Stimulated activated CD4-positive, alpha-beta T cell treated with anti-CD3 and anti-CD28 coated beads, Interleukin-2, amount 100 ng/mL, for 24 hours (primary cell): ENCODE results near the gene CAMKMT.

ENCODE experiments used
- DNase-seq, 2 donors: peaks; one replicate each; pipeline ENCODE4 v3.0.0-alpha.2; 2020

Gene CAMKMT

GRCh38 chr2:44612276-44612675 is 250.5 kb downstream of the CAMKMT start:
- DNase-seq = no peak

- no peak for DNase-seq
These were observed 253.2 kb downstream of the CAMKMT start for GRCh38 chr2:44614940-44615339.

DNA sequence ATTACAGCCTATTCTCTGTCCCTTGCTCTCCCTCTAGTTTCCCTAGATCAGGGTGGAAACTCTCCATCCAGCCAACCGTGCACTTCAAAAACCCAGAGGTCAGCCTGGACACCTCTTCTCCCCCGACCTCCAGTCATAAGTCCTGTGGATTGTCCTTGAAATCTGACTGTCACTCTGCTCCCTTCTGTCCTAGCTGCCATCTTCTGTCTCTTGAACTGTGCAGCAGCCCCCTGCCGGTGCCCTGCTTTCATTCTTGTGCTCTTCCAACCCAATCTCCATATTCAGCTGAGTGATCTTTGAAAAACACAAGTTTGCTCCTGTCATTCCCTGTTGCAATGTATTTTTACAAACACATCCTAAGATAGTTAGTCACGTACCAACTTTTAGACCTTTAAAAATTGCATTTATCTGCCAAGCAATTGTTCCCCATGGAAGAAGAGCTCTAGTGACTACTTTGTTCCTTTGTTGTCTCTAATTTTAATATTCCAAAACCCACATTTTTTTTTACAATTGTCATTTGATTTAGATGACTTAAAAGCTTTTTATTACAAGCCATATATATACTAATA is 254.3 kb downstream of the CAMKMT start:
- no peak for DNase-seq

DNA sequence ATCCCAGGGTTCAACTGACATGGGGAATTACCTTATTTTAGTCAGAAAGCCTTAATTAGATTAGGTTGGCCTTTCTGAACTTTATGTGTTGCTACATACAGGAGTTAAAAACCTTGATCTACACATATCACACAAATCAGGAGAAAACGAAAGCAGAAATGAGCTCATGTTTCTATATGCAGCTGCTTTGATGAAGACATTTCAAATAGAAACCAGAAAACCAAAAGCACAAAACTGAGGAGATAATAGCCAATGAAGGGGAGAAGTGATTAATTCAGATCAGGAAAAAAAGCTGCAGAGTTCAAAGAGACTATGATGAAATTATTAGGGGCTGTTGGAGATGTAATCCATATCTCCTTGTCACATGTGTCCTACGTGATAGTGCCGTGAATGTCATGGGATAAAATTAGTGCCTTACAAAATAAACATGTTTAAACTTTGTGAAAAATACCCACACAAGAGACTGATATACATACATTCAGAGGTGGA is 255.0 kb downstream of the CAMKMT start:
- DNase-seq = no peak

DNA sequence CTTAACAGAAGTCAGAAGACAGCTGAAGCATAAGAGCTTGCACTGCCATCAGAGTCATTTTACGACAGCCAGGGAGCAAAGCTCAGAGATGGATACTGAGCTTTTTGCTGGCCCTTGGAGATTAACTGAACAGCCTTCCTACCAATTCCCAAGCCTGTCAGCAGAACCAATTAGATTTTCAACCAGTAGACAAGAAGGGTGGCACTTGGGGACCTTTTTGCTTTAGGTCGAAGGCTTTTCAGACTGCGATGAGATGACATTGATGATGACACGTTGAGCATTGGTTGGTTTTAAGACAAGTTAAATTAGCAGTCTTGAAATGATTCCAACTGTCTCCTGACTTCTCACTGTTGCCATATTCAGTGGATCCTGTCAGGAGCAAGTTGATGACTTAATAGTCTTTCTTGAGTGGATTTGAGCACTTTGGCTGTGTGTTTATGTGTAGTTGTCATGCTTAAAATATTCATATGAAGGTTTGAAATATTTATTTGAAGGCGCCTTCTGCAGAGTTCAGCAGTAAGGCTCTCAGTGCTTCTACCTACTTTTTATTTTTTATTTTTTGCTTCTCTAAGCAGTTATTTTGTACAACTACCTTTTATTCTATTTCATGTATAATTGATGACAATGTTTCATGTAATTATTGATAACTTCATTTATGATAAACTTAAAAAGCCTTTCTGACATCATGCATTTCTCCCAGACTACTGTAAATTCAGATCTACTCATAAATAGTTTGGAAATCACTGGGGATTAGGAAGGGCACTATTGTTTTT is 256.7 kb downstream of the CAMKMT start:
- DNase-seq = no peak

DNA sequence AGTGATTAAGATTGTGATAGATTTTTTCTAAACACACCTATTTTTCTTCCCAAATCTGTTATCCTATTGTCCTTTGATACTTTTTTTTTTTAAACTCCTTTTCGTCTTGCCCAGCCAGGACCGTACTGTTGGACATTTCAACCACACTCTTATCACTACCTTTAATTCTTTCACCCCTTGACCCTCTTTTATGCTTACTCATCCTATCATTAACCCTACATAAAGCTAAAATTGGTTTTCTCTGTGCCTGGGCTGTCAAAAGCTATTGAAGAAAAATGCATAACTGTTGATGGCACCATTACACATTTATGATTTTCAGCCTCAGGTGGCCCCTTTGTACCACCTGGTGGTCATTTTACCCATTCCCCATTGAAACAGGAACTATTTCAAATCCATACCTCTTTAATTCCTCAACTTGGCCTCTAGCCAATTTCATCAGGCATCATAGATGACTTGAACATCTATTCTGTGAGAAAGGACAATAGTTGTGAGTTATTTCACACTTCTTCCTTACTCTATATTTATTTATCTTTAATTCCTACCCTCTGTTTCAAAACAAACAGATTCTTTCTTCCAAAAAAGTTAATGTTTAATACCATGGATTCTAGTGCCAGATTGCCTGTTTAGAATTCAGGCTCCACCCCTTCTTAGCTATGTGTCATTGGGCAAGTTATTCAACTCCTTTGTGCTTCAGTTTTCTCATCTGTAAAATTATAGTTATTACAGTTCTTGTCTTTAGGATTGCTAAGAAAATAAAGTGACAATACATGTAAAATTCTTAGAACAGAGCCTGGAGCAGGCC is 258.6 kb downstream of the CAMKMT start:
- DNase-seq = no peak

DNA sequence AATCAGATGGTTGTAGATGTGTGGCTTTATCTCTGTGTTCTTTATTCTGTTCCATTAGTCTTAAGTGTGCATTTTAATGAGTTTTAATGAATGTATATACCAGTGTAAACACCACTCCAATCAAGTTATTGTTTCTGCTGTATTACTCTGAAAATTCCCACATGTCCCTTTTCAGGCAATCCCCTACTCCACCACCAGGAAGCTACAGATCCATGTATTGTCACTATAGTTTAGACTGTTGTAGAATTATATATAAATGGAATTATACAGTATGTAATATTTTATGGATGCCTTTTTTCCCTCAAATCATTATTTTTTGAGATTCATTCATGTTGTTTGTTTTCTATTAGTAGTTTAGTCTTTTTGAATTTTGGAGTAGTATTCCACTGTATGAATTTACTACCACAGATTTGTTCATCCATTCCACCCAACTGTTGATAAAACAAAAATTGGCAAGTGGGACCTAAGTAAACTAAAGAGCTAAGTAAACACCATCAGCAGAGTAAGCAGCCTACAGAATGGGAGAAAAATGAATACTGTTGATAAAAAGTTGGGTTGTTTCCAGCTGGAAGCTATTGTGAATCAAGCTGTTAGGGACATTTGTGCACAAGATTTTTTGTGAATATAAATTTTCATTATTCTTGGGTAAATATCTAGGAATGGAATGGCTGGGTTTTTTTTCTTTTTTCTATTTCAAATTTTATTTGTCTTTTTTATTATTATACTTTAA is 262.0 kb downstream of the CAMKMT start:
- DNase-seq = no peak

DNA sequence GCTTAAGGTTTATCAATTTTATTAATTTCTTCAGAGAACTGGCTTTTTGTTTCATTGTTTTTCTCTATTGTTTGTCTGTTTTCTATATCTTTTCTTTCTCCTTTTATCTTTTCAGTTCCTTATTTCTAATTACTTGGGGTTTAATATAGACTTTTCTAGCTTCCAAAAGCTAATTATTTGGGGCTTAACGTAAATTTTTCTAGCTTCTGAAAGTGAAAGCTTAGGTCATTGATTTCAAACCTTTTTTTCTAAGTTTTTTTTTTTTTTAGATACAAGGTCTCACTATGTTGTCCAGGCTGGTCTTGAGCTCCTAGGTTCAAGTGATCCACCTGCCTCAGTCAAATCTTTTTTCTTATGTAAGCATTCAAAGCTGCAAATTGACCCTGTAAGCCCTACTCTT is 266.6 kb downstream of the CAMKMT start:
- DNase-seq = no peak

DNA sequence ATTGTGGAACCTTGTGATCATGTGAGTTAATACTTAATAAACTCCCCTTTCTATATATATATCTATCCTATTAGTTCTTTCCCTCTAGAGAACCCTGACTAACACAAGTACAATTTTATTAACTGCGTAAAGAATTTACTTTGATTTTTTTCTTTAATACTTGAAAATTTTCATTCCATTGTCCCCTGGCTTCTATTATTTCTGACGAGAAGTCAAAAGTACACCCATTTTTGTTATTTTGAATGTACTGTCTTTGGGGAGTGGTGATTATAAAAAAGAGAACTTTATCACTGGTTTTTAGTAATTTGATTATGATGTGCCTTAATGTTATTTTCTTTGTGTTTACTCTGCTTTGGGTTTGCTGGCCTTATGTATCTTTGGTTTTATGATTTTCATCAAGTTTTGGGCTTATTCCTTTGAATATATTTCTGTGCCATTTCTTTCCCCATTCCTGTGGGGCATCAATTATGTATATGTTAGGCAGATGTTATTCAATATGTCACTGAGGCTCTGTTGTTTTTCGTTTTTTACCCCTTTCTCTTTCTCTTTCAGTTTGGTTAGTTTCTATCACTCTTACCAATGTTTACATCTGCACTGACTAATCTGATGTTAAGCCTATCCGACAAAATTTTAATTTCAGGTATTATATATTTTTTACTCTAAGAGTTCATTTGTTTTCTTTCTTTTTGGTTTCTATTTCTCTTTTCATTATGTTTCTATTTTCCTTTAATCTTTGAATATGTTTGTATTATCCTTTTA is 271.4 kb downstream of the CAMKMT start:
- DNase-seq = no peak

DNA sequence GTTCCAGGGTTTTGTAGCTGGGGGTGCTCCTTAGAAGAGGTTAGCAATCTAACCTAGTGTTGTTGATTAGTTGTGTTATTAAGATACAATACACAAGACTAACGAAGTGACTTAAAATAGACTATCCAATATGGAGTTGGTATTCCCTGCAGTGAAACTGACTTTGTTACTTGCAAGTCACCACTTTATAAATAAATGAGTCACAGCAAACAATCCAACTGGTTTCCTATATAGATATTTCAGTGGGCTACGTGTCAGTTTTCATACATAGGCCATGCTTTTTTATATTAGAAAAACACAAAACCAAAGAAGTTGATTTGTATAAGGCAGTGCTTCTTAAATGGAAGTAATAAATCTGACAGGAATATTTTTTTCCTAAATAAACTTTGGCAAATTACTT is 274.0 kb downstream of the CAMKMT start:
- no peak for DNase-seq

DNA sequence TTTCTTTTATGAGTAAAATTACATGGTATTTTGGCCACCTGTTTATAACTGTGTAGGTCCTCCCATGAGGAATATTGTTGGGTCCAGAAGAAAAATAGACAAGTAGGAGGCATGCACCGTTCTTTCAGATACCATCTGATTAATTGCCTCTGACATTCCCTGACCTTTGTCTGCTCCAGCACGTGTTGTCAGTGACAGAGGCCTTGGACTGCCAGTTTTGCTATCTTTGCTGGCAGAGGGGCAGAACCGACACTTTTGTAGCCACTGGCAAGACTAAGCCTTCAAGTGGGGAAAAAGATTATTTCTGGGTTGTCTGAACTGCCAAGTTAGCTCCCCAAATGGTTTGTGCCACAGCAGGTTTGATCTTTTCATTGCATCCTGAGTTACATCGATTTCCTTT is 276.9 kb downstream of the CAMKMT start:
- no peak for DNase-seq

DNA sequence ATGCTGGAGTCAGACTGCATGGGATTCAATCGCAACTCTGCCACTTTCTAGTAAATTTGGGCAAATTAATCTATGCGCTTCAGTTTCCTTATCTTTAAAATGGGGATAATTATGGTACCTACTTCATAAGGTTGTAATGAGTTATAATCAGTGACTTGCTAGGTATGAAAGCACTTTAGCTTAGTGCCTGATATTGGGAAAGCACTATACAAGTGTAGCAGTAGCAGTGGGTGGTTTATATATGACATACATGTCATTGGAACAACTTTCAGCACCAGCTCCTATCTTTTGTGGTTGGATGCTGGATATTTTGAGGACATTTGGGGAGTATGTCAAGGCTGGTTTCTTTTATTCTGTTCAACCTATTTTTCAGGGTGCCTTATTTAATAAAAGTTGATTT is 277.7 kb downstream of the CAMKMT start:
- DNase-seq = no peak

GRCh38 chr2:44642123-44642857 is 280.5 kb downstream of the CAMKMT start:
- DNase-seq = no peak

- no peak for DNase-seq
These were observed 284.2 kb downstream of the CAMKMT start for GRCh38 chr2:44645937-44646336.

GRCh38 chr2:44649381-44649780 is 287.6 kb downstream of the CAMKMT start:
- no peak for DNase-seq

DNA sequence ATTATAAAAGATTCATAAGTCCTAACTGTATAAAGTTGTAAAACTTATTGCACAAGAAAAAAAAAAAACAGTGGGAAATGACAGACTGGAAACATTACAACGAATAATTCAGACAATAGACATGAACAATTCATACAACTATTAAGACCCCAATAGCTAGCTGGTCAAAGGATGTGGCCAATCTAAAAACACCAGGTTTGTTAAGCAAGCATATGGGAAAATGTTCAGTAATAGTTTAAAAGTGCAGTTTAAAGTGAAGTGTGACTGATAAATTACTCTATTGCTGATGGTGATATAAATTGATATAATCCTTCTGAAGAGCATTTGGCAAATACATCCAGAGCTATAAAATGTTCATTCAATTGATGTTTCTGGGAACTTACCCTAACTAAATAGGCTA is 289.0 kb downstream of the CAMKMT start:
- no peak for DNase-seq

GRCh38 chr2:44651974-44652373 is 290.2 kb downstream of the CAMKMT start:
- DNase-seq = no peak

DNA sequence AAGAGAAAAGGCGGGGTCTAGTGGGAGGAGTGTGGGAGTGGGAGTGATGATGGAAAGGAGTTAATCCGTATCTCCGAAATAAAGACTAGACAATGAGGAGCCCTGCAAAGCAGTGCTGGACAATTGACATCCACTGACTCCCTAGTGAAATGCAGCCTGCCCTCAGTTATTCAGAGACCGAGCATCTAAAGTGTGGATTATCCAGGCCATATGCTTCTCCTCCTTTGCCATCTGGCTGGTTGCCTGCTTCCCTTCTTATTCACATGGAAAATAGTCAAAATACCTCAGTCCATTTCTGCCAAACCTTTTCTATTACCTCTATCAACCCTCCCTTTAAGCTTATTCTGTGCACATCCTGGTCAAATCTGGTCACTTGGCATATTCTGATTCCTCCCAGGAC is 291.0 kb downstream of the CAMKMT start:
- DNase-seq = no peak

DNA sequence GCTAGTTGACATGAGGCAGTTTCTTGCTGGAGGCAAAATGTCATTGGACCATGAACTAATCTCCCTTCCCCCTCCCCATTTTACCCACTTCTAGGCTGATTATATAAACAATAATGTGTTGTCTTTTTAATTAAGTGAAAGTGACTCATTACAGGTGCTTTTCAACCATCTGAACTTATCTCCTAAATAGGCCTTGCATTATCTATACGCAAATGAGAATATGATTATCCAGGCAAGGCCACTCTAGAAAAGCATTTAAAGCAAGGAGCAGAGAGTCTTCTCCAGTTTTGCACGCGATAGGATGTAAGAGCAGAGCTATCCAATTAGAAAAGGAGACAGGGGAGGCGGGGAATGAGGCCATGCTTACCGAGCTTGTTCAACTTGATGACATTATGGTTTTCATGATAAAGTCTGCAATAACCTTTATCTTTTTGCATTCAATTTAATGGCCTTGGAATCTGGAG is 293.7 kb downstream of the CAMKMT start:
- no peak for DNase-seq

- no peak for DNase-seq
These were observed 294.7 kb downstream of the CAMKMT start for GRCh38 chr2:44656460-44656859.

- no peak for DNase-seq
These were observed 301.8 kb downstream of the CAMKMT start for GRCh38 chr2:44663471-44664073.
